Tibial artery (tissue), 4 donors: ENCODE results near the gene TSTD1.

Source experiments
- DNase-seq, 2 donors: peaks; one replicate each; pipeline ENCODE4 v3.0.0-alpha.2; 2019
- H3K27ac ChIP-seq, 2 donors: fragments of 200-600 bp; sonication (generic) in 1 of 2; 1 replicate in 1 of 2; 2 replicates in 1 of 2; pipeline ENCODE4 v1.5.1; 2018 to 2019; ENCODE audit warnings: mild to moderate bottlenecking in 1 of 2
- H3K27me3 ChIP-seq, 2 donors: fragments of 200-600 bp; sonication (generic) in 1 of 2; one replicate each; pipeline versions ENCODE4 v1.5.1 to v1.6.0; 2016 to 2019
- H3K36me3 ChIP-seq, 3 donors: fragments of 200-600 bp; sonication (generic) in 2 of 3; one replicate each; pipeline ENCODE4 v1.5.1; 2016 to 2019; ENCODE audit warnings: mild to moderate bottlenecking in 2 of 3
- H3K4me1 ChIP-seq, 4 donors: fragments of 200-600 bp; sonication (generic) in 2 of 4; 1 replicate in 3 of 4; 2 replicates in 1 of 4; pipeline ENCODE4 v1.5.1; 2016 to 2019
- H3K4me3 ChIP-seq, 2 donors: fragments of 200-600 bp; sonication (generic) in 1 of 2; 1 replicate in 1 of 2; 2 replicates in 1 of 2; pipeline ENCODE4 v1.5.1; 2018 to 2019; ENCODE audit warnings: mild to moderate bottlenecking in 2 of 2
- H3K9me3 ChIP-seq, 3 donors: fragments of 200-600 bp; sonication (generic) in 1 of 3; one replicate each; pipeline ENCODE4 v1.5.1; 2016 to 2019
- CTCF ChIP-seq, 2 experiments: fragments of 200-600 bp in 1 of 2; fragments of 450-650 bp in 1 of 2; IDR thresholded peaks; one replicate each; pipeline ENCODE4 v1.5.1; 2017 to 2019; ENCODE audit warnings: antibody characterized with exemption in 2 of 2, mild to moderate bottlenecking in 1 of 2, moderate library complexity in 1 of 2
- intact Hi-C: fragments of 100-400 bp; cut with DNase I; formaldehyde crosslinking; loops from one replicate; pipeline ENCODE4 v1.15.0; 2023; ENCODE audit warnings: low total_unique reads

The TSTD1 gene

GRCh38 chr1:161038523-161039153, at the start of gene TSTD1:
Gene TSTD1 (minus strand): TSS chr1:161038964. CDS start chr1:161038889, 75 bp downstream.
- H3K9me3 ChIP-seq = no peaks in the 10 kb centered on the region
- H3K4me1 ChIP-seq = peaks cover 0 to 23% (median 5%) of the 10 kb centered on the region in 4 donors
- peaks cover 37 to 50% (median 38%) of the 10 kb centered on the region in 3 donors for H3K36me3 ChIP-seq
- H3K4me3 ChIP-seq = peak within 1 kb of the TSS; percentile 56 to 60
- H3K27me3 ChIP-seq = no peaks in the 10 kb centered on the region
- no peak for TF ChIP-seq CTCF (IDR thresholded peaks at IDR 0.05)
- peak in 1 of 2 donors; percentile 71 for DNase-seq
- intact Hi-C loops = no loop called here
- peak within 1 kb of the TSS; percentile 31 to 32 for H3K27ac ChIP-seq

- intact Hi-C loops = no loop called here
- no peak for DNase-seq
- Histone ChIP-seq H3K27ac (no peak overlapping the region), H3K27me3 (peaks cover 0 to 24% of the 10 kb centered on the region in 2 donors), H3K4me3 (no peak overlapping the region), H3K9me3 (no peaks in the 10 kb centered on the region), H3K4me1 (peaks cover 0 to 9% (median 0%) of the 10 kb centered on the region in 4 donors), H3K36me3 (no peaks in the 10 kb centered on the region)
- TF ChIP-seq CTCF (IDR thresholded peaks at IDR 0.05) = no peak
These were observed 47.7 kb upstream of the TSTD1 start for GRCh38 chr1:161086457-161086856.

GRCh38 chr1:161085165-161085564, 46.4 kb upstream of the TSTD1 start:
- peaks cover 0 to 24% of the 10 kb centered on the region in 2 donors for H3K27me3 ChIP-seq
- no peak overlapping the region for H3K27ac ChIP-seq
- H3K4me1 ChIP-seq = peaks cover 0 to 9% (median 0%) of the 10 kb centered on the region in 4 donors
- no peaks in the 10 kb centered on the region for H3K36me3 ChIP-seq
- H3K4me3 ChIP-seq = no peak overlapping the region
- no peaks in the 10 kb centered on the region for H3K9me3 ChIP-seq
- no peak for DNase-seq
- intact Hi-C loops = no loop called here
- TF ChIP-seq CTCF (IDR thresholded peaks at IDR 0.05) = no peak

GRCh38 chr1:161084597-161084988, 45.8 kb upstream of the TSTD1 start:
- no peak for DNase-seq
- Histone ChIP-seq H3K4me1 (peaks cover 0 to 11% (median 0%) of the 10 kb centered on the region in 4 donors), H3K9me3 (no peaks in the 10 kb centered on the region), H3K27ac (no peak overlapping the region), H3K36me3 (no peaks in the 10 kb centered on the region), H3K27me3 (peaks cover 0 to 25% of the 10 kb centered on the region in 2 donors), H3K4me3 (no peak overlapping the region)
- TF ChIP-seq CTCF (IDR thresholded peaks at IDR 0.05) = no peak
- intact Hi-C loops = no loop called here

GRCh38 chr1:161083748-161084596, 45.2 kb upstream of the TSTD1 start:
- TF ChIP-seq CTCF (IDR thresholded peaks at IDR 0.05) = no peak
- DNase-seq = no peak
- H3K27ac ChIP-seq = no peak overlapping the region
- no peak overlapping the region for H3K4me3 ChIP-seq
- no peaks in the 10 kb centered on the region for H3K9me3 ChIP-seq
- H3K27me3 ChIP-seq = peaks cover 0 to 25% of the 10 kb centered on the region in 2 donors
- H3K4me1 ChIP-seq = peaks cover 0 to 16% (median 0%) of the 10 kb centered on the region in 4 donors
- intact Hi-C loops = no loop called here
- H3K36me3 ChIP-seq = no peaks in the 10 kb centered on the region
